PC-3 (cell line): ENCODE results near the gene PARN.

ENCODE experiments used
- CTCF ChIP-seq: fragments of 300-600 bp; sonication (generic); conservative IDR thresholded peaks from 2 replicates; pipeline ENCODE4 v1.5.1; 2017; ENCODE audit warnings: antibody characterized with exemption, low read depth, mild to moderate bottlenecking, low read length
- EZH2 ChIP-seq: fragments of 300-600 bp; sonication (generic); IDR thresholded peaks from one replicate; pipeline ENCODE4 v1.6.1; 2017; ENCODE audit warnings: antibody characterized with exemption, mild to moderate bottlenecking, low read length; ENCODE audit not compliant: unreplicated experiment
- EZH2phosphoT487 ChIP-seq: fragments of 300-600 bp; sonication (generic); IDR thresholded peaks from 2 replicates; pipeline ENCODE4 v1.6.1; 2018; ENCODE audit warnings: mild to moderate bottlenecking, antibody characterized with exemption, low read length, borderline replicate concordance

GRCh38 chr16:14676633-14677032 is 46.6 kb upstream of the PARN start:
- TF ChIP-seq CTCF, result no peak
- no peak for TF ChIP-seq EZH2
- no peak for TF ChIP-seq EZH2phosphoT487
